OCI-LY3 (cell line): ENCODE results near the gene PRMT1.

ENCODE experiments used
- EZH2phosphoT487 ChIP-seq: fragments of 200-600 bp; shearing (Covaris generic); IDR thresholded peaks from 2 replicates; pipeline ENCODE4 v1.6.1; 2018; ENCODE audit warnings: antibody characterized with exemption, mixed run types, low read depth
- TF ChIP-seq, protein P1 (sequence below): fragments of 200-600, 300-600 bp; sonication (generic); IDR thresholded peaks from 2 replicates; pipeline ENCODE4 v1.5.1; 2014; ENCODE audit warnings: antibody characterized with exemption, low read length, low read depth

DNA sequence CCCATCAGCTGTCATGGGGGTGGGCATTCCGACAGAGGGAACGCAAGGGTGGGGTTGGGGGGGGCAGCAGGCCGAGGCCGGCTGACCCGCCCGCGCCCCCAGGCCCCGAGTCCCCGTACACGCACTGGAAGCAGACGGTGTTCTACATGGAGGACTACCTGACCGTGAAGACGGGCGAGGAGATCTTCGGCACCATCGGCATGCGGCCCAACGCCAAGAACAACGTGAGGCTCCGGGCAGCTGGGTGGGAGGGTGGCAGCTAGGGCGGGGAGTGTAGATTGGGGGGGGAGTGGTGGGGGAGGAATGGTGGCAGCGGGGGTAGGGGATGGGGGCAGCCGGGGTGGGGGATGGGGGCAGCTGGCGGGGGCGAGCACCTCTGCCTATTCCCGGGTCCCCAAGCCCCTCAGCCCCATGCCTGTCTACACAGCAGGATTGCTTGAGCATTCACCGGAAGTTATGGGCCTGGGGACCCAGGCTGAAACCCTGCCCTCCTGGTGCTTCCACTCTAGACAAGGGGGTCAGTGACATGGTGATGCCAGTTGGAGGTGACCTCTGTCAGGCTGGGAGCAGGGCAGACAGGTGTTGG is 9.5 kb downstream of the PRMT1 start:
- TF ChIP-seq, protein P1, sequence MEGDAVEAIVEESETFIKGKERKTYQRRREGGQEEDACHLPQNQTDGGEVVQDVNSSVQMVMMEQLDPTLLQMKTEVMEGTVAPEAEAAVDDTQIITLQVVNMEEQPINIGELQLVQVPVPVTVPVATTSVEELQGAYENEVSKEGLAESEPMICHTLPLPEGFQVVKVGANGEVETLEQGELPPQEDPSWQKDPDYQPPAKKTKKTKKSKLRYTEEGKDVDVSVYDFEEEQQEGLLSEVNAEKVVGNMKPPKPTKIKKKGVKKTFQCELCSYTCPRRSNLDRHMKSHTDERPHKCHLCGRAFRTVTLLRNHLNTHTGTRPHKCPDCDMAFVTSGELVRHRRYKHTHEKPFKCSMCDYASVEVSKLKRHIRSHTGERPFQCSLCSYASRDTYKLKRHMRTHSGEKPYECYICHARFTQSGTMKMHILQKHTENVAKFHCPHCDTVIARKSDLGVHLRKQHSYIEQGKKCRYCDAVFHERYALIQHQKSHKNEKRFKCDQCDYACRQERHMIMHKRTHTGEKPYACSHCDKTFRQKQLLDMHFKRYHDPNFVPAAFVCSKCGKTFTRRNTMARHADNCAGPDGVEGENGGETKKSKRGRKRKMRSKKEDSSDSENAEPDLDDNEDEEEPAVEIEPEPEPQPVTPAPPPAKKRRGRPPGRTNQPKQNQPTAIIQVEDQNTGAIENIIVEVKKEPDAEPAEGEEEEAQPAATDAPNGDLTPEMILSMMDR: no peak
- no peak for TF ChIP-seq EZH2phosphoT487
